H1 (cell line): ENCODE measurements around the gene RILPL1.

Experiments used
- ATF2 ChIP-seq: IDR thresholded peaks from 2 replicates; pipeline ENCODE4 v1.6.1; 2012; ENCODE audit warnings: low read length, inconsistent platforms
- CHD1 ChIP-seq: IDR thresholded peaks from 2 replicates; pipeline ENCODE4 v1.6.1; 2012; ENCODE audit warnings: low read depth, low read length, improper control_type of control experiment
- CREB1 ChIP-seq: IDR thresholded peaks from 2 replicates; pipeline ENCODE4 v1.6.1; 2012; ENCODE audit warnings: inconsistent platforms
- CTCF ChIP-seq, 3 experiments: IDR thresholded peaks; 1 replicate in 2 of 3; 2 replicates in 1 of 3; pipeline versions ENCODE4 v1.5.1 to v1.6.1; 2011; ENCODE audit warnings: low read length in 3 of 3, mild to moderate bottlenecking in 3 of 3, inconsistent platforms in 2 of 3, low read depth in 1 of 3, moderate library complexity in 1 of 3; ENCODE audit not compliant: insufficient read depth in 1 of 3; ENCODE audit errors: control extremely low read depth in 1 of 3
- EP300 ChIP-seq, 2 experiments: IDR thresholded peaks; 1 replicate in 1 of 2; 2 replicates in 1 of 2; pipeline ENCODE4 v1.6.1; 2011 to 2012; ENCODE audit warnings: low read depth in 2 of 2, low read length in 2 of 2, mild to moderate bottlenecking in 2 of 2, borderline replicate concordance in 1 of 2, inconsistent platforms in 1 of 2, moderate library complexity in 1 of 2
- GABPA ChIP-seq: IDR thresholded peaks from 2 replicates; pipeline ENCODE4 v1.6.1; 2011; ENCODE audit warnings: mild to moderate bottlenecking, low read length, moderate library complexity, borderline replicate concordance; ENCODE audit not compliant: insufficient read depth
- HDAC6 ChIP-seq: IDR thresholded peaks from one replicate; pipeline ENCODE4 v1.7.1; 2012; ENCODE audit warnings: low read depth, mild to moderate bottlenecking, inconsistent platforms, low read length, moderate library complexity
- NRF1 ChIP-seq: IDR thresholded peaks from 2 replicates; pipeline ENCODE4 v1.6.1; 2011; ENCODE audit warnings: mild to moderate bottlenecking, low read depth, low read length, improper control_type of control experiment
- POLR2A ChIP-seq, 2 experiments: IDR thresholded peaks; 1 replicate in 1 of 2; 2 replicates in 1 of 2; pipeline ENCODE4 v1.6.1; 2011; ENCODE audit warnings: low read depth in 2 of 2, low read length in 2 of 2, mild to moderate bottlenecking in 2 of 2; ENCODE audit errors: control extremely low read depth in 1 of 2
- RFX5 ChIP-seq: IDR thresholded peaks from 2 replicates; pipeline ENCODE4 v1.6.1; 2011; ENCODE audit warnings: low read depth, low read length, improper control_type of control experiment, borderline replicate concordance
- RXRA ChIP-seq: IDR thresholded peaks from 2 replicates; pipeline ENCODE4 v1.6.1; 2011; ENCODE audit warnings: low read depth, mild to moderate bottlenecking, low read length, moderate library complexity; ENCODE audit not compliant: insufficient read depth
- SP2 ChIP-seq: IDR thresholded peaks from 2 replicates; pipeline ENCODE4 v1.6.1; 2012; ENCODE audit warnings: mild to moderate bottlenecking, low read length, inconsistent platforms

GRCh38 chr12:123449249-123449733, 84.2 kb downstream of the RILPL1 start:
- TF ChIP-seq CTCF (IDR thresholded peaks at IDR 0.05; ENCODE audit: control extremely low read depth in 1 of 3, insufficient read depth in 1 of 3, low read depth in 1 of 3, low read length in 3 of 3) (no peak), EP300 (IDR thresholded peaks at IDR 0.05; ENCODE audit: borderline replicate concordance in 1 of 2, low read depth in 2 of 2, low read length in 2 of 2) (no peak), POLR2A (IDR thresholded peaks at IDR 0.05; ENCODE audit: control extremely low read depth in 1 of 2, low read depth in 2 of 2, low read length in 2 of 2) (no peak), ATF2 (no peak), GABPA (no peak), SP2 (no peak), CHD1 (no peak), CREB1 (no peak), RFX5 (no peak), HDAC6 (no peak), RXRA (no peak), NRF1 (no peak)
